Chondrocyte (in vitro differentiated cells): ENCODE results near the gene NT5E. TPM values are rescaled to one million over a fixed set of nuclear protein-coding genes. Genes with fewer than 3 reads are reported as not detected.

Source experiments
- DNase-seq: peaks from one replicate; pipeline ENCODE4 v3.0.0; 2021; ENCODE audit warnings: mixed read lengths, low spot score
- H3K27ac Mint-ChIP-seq: one replicate; pipeline ENCODE4 v1.8.0; 2021; ENCODE audit warnings: mild to moderate bottlenecking, moderate library complexity, mixed read lengths; ENCODE audit not compliant: unreplicated experiment
- H3K27me3 Mint-ChIP-seq: 2 replicates; pipeline ENCODE4 v1.8.0; 2021; ENCODE audit warnings: low read depth, mixed read lengths
- H3K36me3 Mint-ChIP-seq: 2 replicates; pipeline ENCODE4 v1.8.0; 2021; ENCODE audit warnings: low read depth, mixed read lengths
- H3K4me1 Mint-ChIP-seq: 2 replicates; pipeline ENCODE4 v1.8.0; 2021; ENCODE audit warnings: low read depth, mild to moderate bottlenecking, mixed read lengths
- H3K4me3 Mint-ChIP-seq: one replicate; pipeline ENCODE4 v1.8.0; 2021; ENCODE audit warnings: mild to moderate bottlenecking, moderate library complexity, mixed read lengths; ENCODE audit not compliant: unreplicated experiment
- H3K9me3 Mint-ChIP-seq: 2 replicates; pipeline ENCODE4 v1.8.0; 2021; ENCODE audit warnings: low read depth, mixed read lengths
- CTCF ChIP-seq: fragments of 200-600 bp; sonication (generic); IDR thresholded peaks from 2 replicates; pipeline ENCODE4 v1.5.0; 2021; ENCODE audit warnings: antibody characterized with exemption, mild to moderate bottlenecking, moderate library complexity
- total RNA-seq: library from RNA; stranded (reverse); gene quantifications from 3 replicates; pipeline ENCODE4 v1.2.1, GENCODE V29; 2021

The NT5E gene
- total RNA-seq, 1 donor from 2014 or later = 49.0 TPM

DNA sequence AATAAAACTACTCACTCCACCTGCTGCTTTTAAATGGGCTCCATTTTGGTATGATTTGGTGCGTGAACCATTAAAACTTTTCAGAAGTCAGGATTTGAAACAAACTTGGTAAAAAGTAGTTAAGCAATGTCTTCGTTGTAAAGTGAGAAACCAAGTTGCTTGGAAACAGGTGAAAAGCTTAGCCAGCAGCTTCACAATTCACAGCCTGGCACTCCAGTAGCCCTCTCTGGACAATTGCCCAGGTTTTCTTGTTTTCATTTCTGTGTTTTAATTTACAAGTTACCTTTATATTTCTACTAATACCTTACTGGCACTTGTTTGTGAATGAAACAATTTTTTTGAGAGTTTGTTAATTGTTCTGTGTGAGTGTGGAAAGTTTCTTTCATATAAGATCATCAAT is 12.8 kb downstream of the NT5E start:
- DNase-seq = no peak
- peak overlapping the region; percentile 93 for H3K27ac Mint-ChIP-seq

GRCh38 chr6:85463621-85464259 is 13.9 kb downstream of the NT5E start:
- Mint-ChIP-seq H3K9me3 (no peaks in the 10 kb centered on the region), H3K4me3 (no peak overlapping the region), H3K4me1 (peaks cover 81% of the 10 kb centered on the region), H3K27ac (peak overlapping the region; percentile 93), H3K27me3 (no peaks in the 10 kb centered on the region), H3K36me3 (no peaks in the 10 kb centered on the region)
- no peak for DNase-seq
- no peak for TF ChIP-seq CTCF

More for the DNA sequence above, 12.8 kb downstream of the NT5E start:
- Mint-ChIP-seq H3K27me3 (no peaks in the 10 kb centered on the region), H3K36me3 (no peaks in the 10 kb centered on the region), H3K4me3 (no peak overlapping the region), H3K4me1 (peaks cover 84% of the 10 kb centered on the region), H3K9me3 (no peaks in the 10 kb centered on the region)
- TF ChIP-seq CTCF = no peak

DNA sequence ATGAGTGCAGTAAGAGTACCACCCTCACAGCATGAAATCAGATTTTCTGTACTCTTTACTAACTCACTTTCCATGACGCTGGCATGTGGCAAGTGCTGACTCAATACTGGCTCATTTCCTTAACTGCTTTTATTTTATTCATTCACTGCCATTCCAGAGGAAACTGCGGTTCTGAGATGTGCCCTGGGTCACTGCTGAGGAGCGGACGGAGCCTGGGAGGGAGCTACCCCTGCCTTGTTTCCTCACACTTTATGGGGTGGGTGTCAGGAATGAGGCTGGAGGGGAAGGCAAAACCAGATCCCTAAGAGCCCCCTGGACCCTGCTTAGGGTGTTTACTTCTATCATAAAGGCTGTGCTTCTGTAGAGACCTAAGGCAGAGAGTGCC is 14.4 kb downstream of the NT5E start:
- Mint-ChIP-seq H3K4me1 (peaks cover 79% of the 10 kb centered on the region), H3K4me3 (no peak overlapping the region)
- DNase-seq = no peak

DNA sequence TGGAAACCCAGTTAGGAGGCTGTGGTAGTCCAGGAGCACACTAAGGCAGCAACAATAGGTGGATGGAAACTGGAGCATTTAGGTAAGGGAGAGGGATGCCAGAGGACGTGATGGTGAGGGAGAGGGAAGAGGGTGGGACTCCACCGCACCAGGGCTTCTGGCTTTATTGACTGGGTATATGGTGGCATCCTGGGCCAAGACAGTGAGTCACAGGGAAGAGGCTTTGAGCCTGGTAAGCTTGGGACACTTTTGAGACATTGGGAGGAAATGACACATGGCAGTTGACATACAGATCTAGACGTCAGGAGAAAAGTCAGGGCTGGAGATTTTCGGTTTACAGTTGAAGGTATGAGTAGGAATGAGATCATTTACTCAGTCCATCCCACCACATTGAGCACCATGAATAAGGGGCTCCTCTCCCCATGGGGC is 14.9 kb downstream of the NT5E start:
- Mint-ChIP-seq H3K27ac (peak overlapping the region; percentile 93), H3K4me3 (no peak overlapping the region), H3K36me3 (no peaks in the 10 kb centered on the region), H3K27me3 (no peaks in the 10 kb centered on the region), H3K4me1 (peaks cover 79% of the 10 kb centered on the region), H3K9me3 (no peaks in the 10 kb centered on the region)
- no peak for TF ChIP-seq CTCF
- no peak for DNase-seq

More for the DNA sequence above, 14.4 kb downstream of the NT5E start:
- TF ChIP-seq CTCF = no peak
- Mint-ChIP-seq H3K27me3 (no peaks in the 10 kb centered on the region), H3K36me3 (no peaks in the 10 kb centered on the region), H3K9me3 (no peaks in the 10 kb centered on the region), H3K27ac (peak overlapping the region; percentile 93)

DNA sequence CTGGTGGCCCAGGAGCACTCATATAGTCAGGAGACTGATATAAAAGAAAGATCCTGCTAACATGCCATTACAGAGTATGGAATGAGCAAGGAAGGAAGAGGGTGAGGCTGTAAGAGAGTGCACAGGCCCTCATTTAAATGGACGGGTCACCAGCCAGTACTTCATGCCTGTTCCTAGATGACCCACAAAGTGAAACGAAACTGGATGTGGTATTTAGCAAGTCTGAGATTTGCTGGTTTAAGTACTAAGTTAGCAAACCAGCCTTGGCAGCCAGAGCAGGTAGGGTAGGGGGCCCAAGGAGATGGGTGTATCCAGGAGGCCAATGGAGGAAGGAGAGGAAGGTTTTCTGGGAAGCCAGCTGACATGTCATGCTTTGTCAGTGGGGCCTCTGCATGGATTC is 15.9 kb downstream of the NT5E start:
- no peak for DNase-seq
- TF ChIP-seq CTCF = no peak
- peak overlapping the region; percentile 93 for H3K27ac Mint-ChIP-seq

More for the DNA sequence above, 15.9 kb downstream of the NT5E start:
- no peaks in the 10 kb centered on the region for H3K9me3 Mint-ChIP-seq
- no peak overlapping the region for H3K4me3 Mint-ChIP-seq
- no peaks in the 10 kb centered on the region for H3K36me3 Mint-ChIP-seq
- H3K4me1 Mint-ChIP-seq = peaks cover 76% of the 10 kb centered on the region
- no peaks in the 10 kb centered on the region for H3K27me3 Mint-ChIP-seq
